Lung (tissue), 12 donors: ENCODE results near the gene PIP5K1C. TPM values are rescaled to one million over a fixed set of nuclear protein-coding genes. Genes with fewer than 3 reads are reported as not detected.
A peak's percentile ranks its signal among the peaks of the same experiment; 100 is the strongest.

Experiments used
- ATAC-seq: fragments of 200-7000 bp; cut with Tn5 transposase; one replicate; pipeline ENCODE4 v1.9.1; 2020; ENCODE audit warnings: moderate number of reproducible peaks; ENCODE audit not compliant: insufficient read depth, low FRiP score
- DNase-seq, 3 donors: peaks; one replicate each; pipeline ENCODE4 v3.0.0-alpha.2; 2013 to 2017
- H3K27ac ChIP-seq, 2 donors: one replicate each; pipeline ENCODE4 v1.5.1; 2013; ENCODE audit warnings: mild to moderate bottlenecking in 2 of 2, moderate library complexity in 2 of 2, control low read depth in 1 of 2, inconsistent platforms in 1 of 2, low read depth in 1 of 2, low read length in 1 of 2
- H3K27me3 ChIP-seq, 3 donors: one replicate each; pipeline ENCODE4 v1.5.1; 2013; ENCODE audit warnings: low read length in 2 of 3; ENCODE audit not compliant: control insufficient read depth in 3 of 3, insufficient read depth in 3 of 3
- H3K36me3 ChIP-seq, 4 donors: one replicate each; pipeline ENCODE4 v1.5.1; 2013; ENCODE audit warnings: low read length in 4 of 4, mild to moderate bottlenecking in 1 of 4, moderate library complexity in 1 of 4; ENCODE audit not compliant: control insufficient read depth in 4 of 4, insufficient read depth in 4 of 4
- H3K4me1 ChIP-seq, 5 donors: one replicate each; pipeline ENCODE4 v1.5.1; 2013; ENCODE audit warnings: low read length in 5 of 5, mild to moderate bottlenecking in 2 of 5, moderate library complexity in 1 of 5; ENCODE audit not compliant: control insufficient read depth in 5 of 5, insufficient read depth in 5 of 5
- H3K4me3 ChIP-seq: one replicate; pipeline ENCODE4 v1.5.1; 2013; ENCODE audit warnings: mild to moderate bottlenecking, control low read depth, moderate library complexity
- H3K9ac ChIP-seq, 2 donors: one replicate each; pipeline ENCODE4 v1.5.1; 2013; ENCODE audit warnings: low read length in 2 of 2, control low read depth in 1 of 2; ENCODE audit not compliant: insufficient read depth in 1 of 2
- H3K9me3 ChIP-seq, 4 donors: one replicate each; pipeline ENCODE4 v1.5.1; 2013; ENCODE audit warnings: low read length in 3 of 4, mild to moderate bottlenecking in 1 of 4, moderate library complexity in 1 of 4; ENCODE audit not compliant: control insufficient read depth in 4 of 4, insufficient read depth in 3 of 4
- WGBS, 2 donors: extraction: QIAGEN DNeasy Blood & Tissue Kit; methylation state at CpG; one replicate each; pipeline ENCODE4 v1.1.7; 2013; 5-methylcytosine and 5-hydroxymethylcytosine counted together
- polyA plus RNA-seq, 2 donors: library from polyadenylated mRNA; stranded (reverse); fragments of 200-250 nt; gene quantifications; one replicate each; pipeline ENCODE4 v1.2.1, GENCODE V29; 2013
- total RNA-seq, 2 donors: library from RNA; depleted of rRNA in 1 of 2; stranded (reverse); fragments of >200 nt in 1 of 2; gene quantifications; one replicate each; pipeline ENCODE4 v1.2.1, GENCODE V29; 2014 to 2021
- TF ChIP-seq, protein P1 (sequence below): IDR thresholded peaks from 2 replicates; pipeline ENCODE4 v1.5.1; 2012; ENCODE audit warnings: mild to moderate bottlenecking; ENCODE audit errors: control extremely low read depth, extremely low read depth
- donor health status: control.
- donor health status: control.
- donor health status: Bipolar disorder and iron deficiency.
- donor health status: healthy.
- donor health status: DM: yes; HTN: yes; CAD: no.

Gene PIP5K1C
- total and polyA plus RNA-seq, 4 donors, result 16.3 to 39.4 (median 20.5) TPM

DNA sequence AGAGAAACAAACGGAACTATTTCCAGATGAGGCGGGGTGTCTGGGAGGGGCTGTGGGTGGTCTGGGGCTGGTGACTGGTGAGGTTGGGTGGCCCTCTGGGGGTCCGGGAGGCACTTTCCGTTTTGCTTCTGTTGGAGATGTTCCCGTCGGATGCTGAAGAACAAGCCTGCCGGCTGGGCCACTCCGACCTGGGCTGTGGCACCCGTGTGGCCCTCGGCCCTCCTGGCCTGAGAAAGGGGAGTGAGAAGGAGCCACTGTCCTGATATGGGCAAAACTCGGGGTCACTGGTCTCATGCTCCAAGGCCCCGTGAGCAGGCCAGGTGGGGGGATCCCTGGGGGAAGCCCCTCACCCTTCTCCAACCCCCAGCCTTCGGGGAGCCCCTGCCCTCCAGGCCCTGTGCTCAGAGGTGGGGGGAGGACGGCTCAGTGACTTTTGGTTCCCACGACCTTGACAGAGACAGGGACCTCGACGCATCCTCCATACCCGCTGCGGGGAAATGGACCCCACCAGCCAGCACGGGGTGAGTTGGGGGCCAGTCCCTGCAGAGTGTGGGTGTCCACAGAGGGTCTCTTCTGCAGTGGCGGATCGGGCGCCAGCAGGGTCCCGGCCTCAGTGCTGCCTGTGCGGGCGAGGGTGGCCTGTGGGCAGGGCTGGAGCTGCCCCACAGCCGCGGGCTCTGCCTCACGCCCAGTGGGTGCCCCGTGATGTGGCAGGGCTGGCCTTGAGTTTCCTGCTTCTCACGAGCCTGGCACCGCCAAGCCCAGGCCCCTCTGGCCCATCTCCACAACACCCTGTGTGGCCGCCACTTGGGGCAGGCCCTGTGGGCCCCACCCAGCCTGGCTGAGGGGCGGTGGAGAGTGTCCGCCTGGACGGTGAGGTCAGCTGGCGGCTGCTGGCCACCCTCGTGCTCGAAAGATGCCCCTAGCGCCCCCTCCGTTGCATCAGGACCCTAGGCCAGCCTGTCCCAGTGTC lies 89.2 kb downstream of the PIP5K1C start:
- H3K36me3 ChIP-seq, result peaks cover 4 to 47% (median 11%) of the 10 kb centered on the region in 4 donors

DNA sequence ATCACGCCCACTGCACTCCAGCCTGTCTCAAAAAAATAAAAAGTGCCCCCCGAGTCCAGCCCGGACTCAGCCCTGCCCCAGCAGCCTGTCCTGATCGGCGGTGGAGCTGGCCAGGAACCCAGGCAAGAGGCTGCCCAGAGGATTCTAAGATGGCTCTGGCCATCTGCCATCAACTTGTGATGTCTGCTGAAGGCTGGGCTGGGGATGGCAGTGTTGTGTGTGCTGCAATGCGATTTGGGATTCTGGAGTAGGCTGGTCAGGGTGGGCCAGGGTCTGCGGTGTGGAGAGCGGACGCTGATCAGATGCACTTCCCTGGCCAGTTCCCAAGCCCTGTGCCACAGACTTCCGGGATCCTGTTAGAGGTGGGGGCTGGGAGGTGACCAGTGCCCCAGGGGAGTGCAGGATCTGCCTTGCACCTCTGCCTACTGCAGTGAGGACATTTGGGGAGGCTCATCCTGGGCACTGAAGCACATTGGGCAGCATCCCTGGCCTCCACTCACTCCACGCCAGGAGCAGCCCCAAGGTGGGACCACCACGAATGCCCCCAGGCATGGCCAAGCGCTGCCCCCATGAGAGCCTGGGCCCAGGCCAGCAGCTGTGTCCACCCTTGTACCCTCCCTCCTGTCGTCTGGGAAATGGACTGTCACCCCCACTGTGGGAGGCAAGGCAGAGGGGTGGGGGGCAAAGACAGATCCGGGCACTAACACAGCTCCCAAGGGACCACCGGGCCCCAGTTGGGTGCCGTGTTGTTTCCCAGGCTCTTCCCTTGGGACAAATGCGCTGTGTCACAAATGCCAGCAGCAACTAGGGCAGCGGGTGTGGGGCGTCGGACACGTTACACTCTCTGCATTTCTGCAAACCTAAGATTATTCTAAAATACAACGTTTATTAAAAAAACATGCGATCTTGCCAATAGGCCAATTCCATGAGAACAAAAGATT lies 90.2 kb downstream of the PIP5K1C start:
- peaks cover 0 to 36% (median 13%) of the 10 kb centered on the region in 5 donors for H3K4me1 ChIP-seq
- H3K4me3 ChIP-seq, result no peak overlapping the region
- DNase-seq (peak in 1 of 3 donors; percentile 10), ATAC-seq (no peak)
- no peak overlapping the region for H3K9ac ChIP-seq
- peaks cover 0 to 11% (median 0%) of the 10 kb centered on the region in 3 donors for H3K27me3 ChIP-seq
- H3K36me3 ChIP-seq, result peaks cover 4 to 39% (median 11%) of the 10 kb centered on the region in 4 donors
- H3K27ac ChIP-seq, result no peak overlapping the region
- TF ChIP-seq, protein P1, sequence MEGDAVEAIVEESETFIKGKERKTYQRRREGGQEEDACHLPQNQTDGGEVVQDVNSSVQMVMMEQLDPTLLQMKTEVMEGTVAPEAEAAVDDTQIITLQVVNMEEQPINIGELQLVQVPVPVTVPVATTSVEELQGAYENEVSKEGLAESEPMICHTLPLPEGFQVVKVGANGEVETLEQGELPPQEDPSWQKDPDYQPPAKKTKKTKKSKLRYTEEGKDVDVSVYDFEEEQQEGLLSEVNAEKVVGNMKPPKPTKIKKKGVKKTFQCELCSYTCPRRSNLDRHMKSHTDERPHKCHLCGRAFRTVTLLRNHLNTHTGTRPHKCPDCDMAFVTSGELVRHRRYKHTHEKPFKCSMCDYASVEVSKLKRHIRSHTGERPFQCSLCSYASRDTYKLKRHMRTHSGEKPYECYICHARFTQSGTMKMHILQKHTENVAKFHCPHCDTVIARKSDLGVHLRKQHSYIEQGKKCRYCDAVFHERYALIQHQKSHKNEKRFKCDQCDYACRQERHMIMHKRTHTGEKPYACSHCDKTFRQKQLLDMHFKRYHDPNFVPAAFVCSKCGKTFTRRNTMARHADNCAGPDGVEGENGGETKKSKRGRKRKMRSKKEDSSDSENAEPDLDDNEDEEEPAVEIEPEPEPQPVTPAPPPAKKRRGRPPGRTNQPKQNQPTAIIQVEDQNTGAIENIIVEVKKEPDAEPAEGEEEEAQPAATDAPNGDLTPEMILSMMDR, result no peak
- H3K9me3 ChIP-seq, result peaks cover 0 to 3% (median 0%) of the 10 kb centered on the region in 4 donors
- WGBS, 2 donors, result 77 to 82% methylated on average over 24 of the region's 24 CpGs

More for the DNA sequence above, 89.2 kb downstream of the PIP5K1C start:
- DNase-seq (peak in 1 of 3 donors; percentile 20), ATAC-seq (no peak)
- Histone ChIP-seq H3K27ac (no peak overlapping the region), H3K27me3 (peaks cover 0 to 1% (median 0%) of the 10 kb centered on the region in 3 donors), H3K9ac (no peak overlapping the region), H3K4me3 (no peak overlapping the region), H3K4me1 (peaks cover 0 to 35% (median 12%) of the 10 kb centered on the region in 5 donors), H3K9me3 (peaks cover 0 to 3% (median 0%) of the 10 kb centered on the region in 4 donors)
- 90 to 91% methylated on average over 41 of the region's 41 CpGs for WGBS, 2 donors
- TF ChIP-seq, protein P1, result no peak

DNA sequence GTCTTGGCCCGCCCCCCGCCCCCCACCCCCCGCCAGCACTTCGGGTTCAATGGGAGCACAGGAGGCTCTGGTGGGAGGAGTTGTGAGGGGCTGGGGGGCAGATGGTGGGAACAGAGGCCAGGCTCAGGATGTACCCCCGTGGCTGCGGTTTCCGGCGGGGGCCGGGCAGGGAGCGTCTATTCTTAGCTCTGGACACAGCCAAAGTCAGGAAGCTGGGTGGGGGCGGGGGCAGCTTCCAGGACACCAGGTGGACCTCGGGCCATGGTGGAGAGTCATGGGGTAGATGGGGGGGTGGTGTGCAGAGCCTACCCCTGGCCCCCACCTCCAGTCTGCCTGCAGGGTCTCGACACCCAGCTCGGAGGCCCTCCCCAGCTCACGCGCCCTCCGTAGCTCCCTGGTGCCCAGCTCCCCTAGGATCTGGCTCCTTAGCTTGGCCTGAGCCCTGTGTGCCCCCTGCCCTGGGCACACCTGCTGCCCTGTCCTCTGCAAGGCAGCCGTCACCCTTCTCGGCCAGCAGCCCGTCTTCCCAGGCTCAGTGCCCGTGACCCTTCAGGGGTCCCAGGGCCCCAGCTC lies 91.4 kb downstream of the PIP5K1C start:
- Histone ChIP-seq H3K9me3 (peaks cover 0 to 3% (median 0%) of the 10 kb centered on the region in 4 donors), H3K9ac (no peak overlapping the region), H3K27ac (peak overlapping the region; percentile 30 to 54), H3K36me3 (peaks cover 4 to 32% (median 11%) of the 10 kb centered on the region in 4 donors), H3K27me3 (peaks cover 0 to 15% (median 0%) of the 10 kb centered on the region in 3 donors), H3K4me3 (no peak overlapping the region), H3K4me1 (peaks cover 0 to 40% (median 12%) of the 10 kb centered on the region in 5 donors)
- peak in 1 of 3 donors; percentile 53 for DNase-seq
- 22 to 38% methylated on average over 16 to 21 of the region's 21 CpGs for WGBS, 2 donors
- TF ChIP-seq, protein P1, result no peak
- ATAC-seq, result no peak
